ENCODE results near the gene TPSG1.

TPSG1 gene

GRCh38 chr16:1214719-1215118, 10.3 kb downstream of the TPSG1 start:
- no peak for DNase-seq (ENCODE audit: low read depth)
- H3K4me3 ChIP-seq (replicated peaks; ENCODE audit: low read depth, low read length): no peak overlapping the region
- no peak for TF ChIP-seq CTCF (IDR thresholded peaks at IDR 0.05; ENCODE audit: low read length, missing control alignments)

GRCh38 chr16:1213796-1214372, 11.2 kb downstream of the TPSG1 start:
- DNase-seq (ENCODE audit: low read depth): no peak
- H3K4me3 ChIP-seq (replicated peaks; ENCODE audit: low read depth, low read length): no peak overlapping the region
- no peak for TF ChIP-seq CTCF (IDR thresholded peaks at IDR 0.05; ENCODE audit: low read length, missing control alignments)

GRCh38 chr16:1213231-1213630, 11.8 kb downstream of the TPSG1 start:
- no peak overlapping the region for H3K4me3 ChIP-seq (replicated peaks; ENCODE audit: low read depth, low read length)
- TF ChIP-seq CTCF (IDR thresholded peaks at IDR 0.05; ENCODE audit: low read length, missing control alignments): no peak
- DNase-seq (ENCODE audit: low read depth): no peak

- no peak for TF ChIP-seq CTCF (IDR thresholded peaks at IDR 0.05; ENCODE audit: low read length, missing control alignments)
Observed at GRCh38 chr16:1212616-1213194, 12.4 kb downstream of the TPSG1 start.

DNA sequence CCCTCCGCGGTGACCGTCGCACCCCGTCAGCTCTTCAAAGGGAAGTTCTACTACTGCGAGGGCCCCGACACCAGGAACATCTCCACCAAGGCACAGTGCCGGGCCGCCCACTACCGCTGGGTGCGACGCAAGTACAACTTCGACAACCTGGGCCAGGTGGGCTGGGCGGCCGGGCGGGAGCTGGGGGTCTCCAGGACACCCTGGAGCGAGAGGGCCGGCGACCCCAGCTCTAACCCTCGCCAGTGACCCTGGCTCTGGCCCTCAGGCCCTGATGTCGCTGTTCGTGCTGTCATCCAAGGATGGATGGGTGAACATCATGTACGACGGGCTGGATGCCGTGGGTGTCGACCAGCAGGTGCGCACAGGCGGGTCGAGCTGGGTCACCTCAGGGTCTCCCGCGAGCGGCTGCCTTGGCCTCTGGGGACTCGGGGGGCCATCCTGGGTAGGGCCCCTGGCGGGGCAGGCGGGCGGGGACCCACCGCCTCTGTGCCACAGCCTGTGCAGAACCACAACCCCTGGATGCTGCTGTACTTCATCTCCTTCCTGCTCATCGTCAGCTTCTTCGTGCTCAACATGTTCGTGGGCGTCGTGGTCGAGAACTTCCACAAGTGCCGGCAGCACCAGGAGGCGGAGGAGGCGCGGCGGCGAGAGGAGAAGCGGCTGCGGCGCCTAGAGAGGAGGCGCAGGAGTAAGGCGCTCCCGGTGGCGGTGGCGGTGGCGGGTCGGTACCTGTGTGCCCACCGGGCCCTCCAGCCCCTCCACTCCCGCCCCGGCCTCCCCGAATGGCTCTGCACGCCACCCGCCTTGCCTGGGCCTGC, 13.4 kb downstream of the TPSG1 start:
- TF ChIP-seq CTCF (IDR thresholded peaks at IDR 0.05; ENCODE audit: low read length, missing control alignments): no peak
- no peak for DNase-seq (ENCODE audit: low read depth)
- H3K4me3 ChIP-seq (replicated peaks; ENCODE audit: low read depth, low read length): no peak overlapping the region

More at GRCh38 chr16:1212616-1213194, 12.4 kb downstream of the TPSG1 start:
- no peak for DNase-seq (ENCODE audit: low read depth)
- H3K4me3 ChIP-seq (replicated peaks; ENCODE audit: low read depth, low read length): no peak overlapping the region

GRCh38 chr16:1210461-1210860, 14.6 kb downstream of the TPSG1 start:
- no peak overlapping the region for H3K4me3 ChIP-seq (replicated peaks; ENCODE audit: low read depth, low read length)
- TF ChIP-seq CTCF (IDR thresholded peaks at IDR 0.05; ENCODE audit: low read length, missing control alignments): no peak
- DNase-seq (ENCODE audit: low read depth): no peak
